Ureter (tissue), 1 donor: ENCODE results near the gene LTK. TPM values are rescaled to one million over a fixed set of nuclear protein-coding genes. Genes with fewer than 3 reads are reported as not detected.

Experiments used
- DNase-seq: peaks from one replicate; pipeline ENCODE4 v3.0.0-alpha.2; 2020; ENCODE audit warnings: low spot score
- total RNA-seq: library from RNA; stranded (reverse); gene quantifications from one replicate; pipeline ENCODE4 v1.2.4, GENCODE V29; 2023
- donor health status: DM: yes; HTN: yes; CAD: no.

The LTK gene
- total RNA-seq, 1 donor from 2014 or later: 0.73 TPM

- no peak for DNase-seq
Measured at GRCh38 chr15:41530363-41530956, 16.8 kb upstream of the LTK start.

GRCh38 chr15:41523097-41523496, 9.5 kb upstream of the LTK start:
- no peak for DNase-seq

GRCh38 chr15:41521614-41522013, 8.0 kb upstream of the LTK start:
- DNase-seq: no peak

- no peak for DNase-seq
Measured at GRCh38 chr15:41520636-41521035, 7.0 kb upstream of the LTK start.

- no peak for DNase-seq
Measured at GRCh38 chr15:41517895-41518449, 4.3 kb upstream of the LTK start.

GRCh38 chr15:41512940-41513505, 604 bp downstream of the LTK start:
- DNase-seq: no peak

GRCh38 chr15:41512512-41512939, 1.1 kb downstream of the LTK start:
- no peak for DNase-seq

- DNase-seq: no peak
Measured at GRCh38 chr15:41511899-41512369, 1.7 kb downstream of the LTK start.

- DNase-seq: no peak
Measured at GRCh38 chr15:41511331-41511898, 2.2 kb downstream of the LTK start.

- DNase-seq: no peak
Measured at GRCh38 chr15:41510728-41511127, 2.9 kb downstream of the LTK start.

GRCh38 chr15:41507820-41508290, 5.8 kb downstream of the LTK start:
- no peak for DNase-seq

- DNase-seq: no peak
Measured at GRCh38 chr15:41506796-41507341, 6.8 kb downstream of the LTK start.

GRCh38 chr15:41505776-41506175, 7.9 kb downstream of the LTK start:
- DNase-seq: no peak

GRCh38 chr15:41504751-41505492, 8.7 kb downstream of the LTK start:
- DNase-seq: no peak

- no peak for DNase-seq
Measured at GRCh38 chr15:41503669-41504010, 10.0 kb downstream of the LTK start.

GRCh38 chr15:41502795-41503668, 10.6 kb downstream of the LTK start:
- DNase-seq: no peak

- DNase-seq: no peak
Measured at GRCh38 chr15:41501931-41502794, 11.5 kb downstream of the LTK start.

GRCh38 chr15:41501191-41501917, 12.3 kb downstream of the LTK start:
- DNase-seq: no peak

- DNase-seq: no peak
Measured at GRCh38 chr15:41499109-41499851, 14.3 kb downstream of the LTK start.
